ENCODE measurements around the gene PLA2G4A. TPM values are rescaled to one million over a fixed set of nuclear protein-coding genes. Genes with fewer than 3 reads are reported as not detected.

The PLA2G4A gene
- polyA plus RNA-seq, 1 of the 3 experiments (the other 2 are of a cell fraction) = 0.26 TPM

DNA sequence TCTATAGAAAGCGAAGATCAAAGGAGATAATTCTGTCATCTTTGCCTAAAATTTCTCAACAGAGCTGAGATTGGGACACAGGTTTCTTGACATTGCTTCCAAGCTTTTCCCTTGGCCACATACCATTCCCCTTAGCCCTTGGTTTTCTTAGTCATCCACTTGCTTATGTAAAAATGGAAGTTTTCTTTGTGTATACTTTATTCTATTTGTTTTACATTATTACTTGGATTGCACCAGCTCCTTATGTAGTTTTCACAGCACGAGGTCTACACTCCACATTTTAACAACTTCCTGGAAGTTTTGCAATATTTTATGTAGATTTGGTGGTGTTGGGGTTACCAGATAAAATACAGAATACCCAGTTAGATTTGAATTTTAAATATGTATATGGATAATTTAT lies 129.8 kb downstream of the PLA2G4A start:
- WGBS (ENCODE audit: low lambda C conversion rate) = 34% methylated on average over 2 of the region's 2 CpGs
- H3K36me3 ChIP-seq (replicated peaks in 1 of 2; ENCODE audit: control insufficient read depth in 1 of 2, insufficient read depth in 2 of 2, low read length in 1 of 2) = no peaks in the 10 kb centered on the region
- H3K4me2 ChIP-seq = no peak overlapping the region
- no peaks in the 10 kb centered on the region for H4K20me1 ChIP-seq (ENCODE audit: insufficient read depth)
- DNase-seq = no peak
- no peak overlapping the region for H3K27ac ChIP-seq (ENCODE audit: low read depth in 2 of 2, low read length in 1 of 2)
- no peak overlapping the region for H3K9ac ChIP-seq
- TF ChIP-seq FOSL2 (IDR thresholded peaks at IDR 0.05; ENCODE audit: borderline replicate concordance, low read depth) = no peak
- TF ChIP-seq EP300 (IDR thresholded peaks at IDR 0.05; ENCODE audit: borderline replicate concordance in 1 of 2, low read depth in 1 of 2, low read length in 1 of 2) = no peak
- TF ChIP-seq SIN3A (IDR thresholded peaks at IDR 0.05; ENCODE audit: borderline replicate concordance, low read depth, low read length) = no peak
- no peaks in the 10 kb centered on the region for H3K9me2 ChIP-seq
- no peak overlapping the region for H2AFZ ChIP-seq (ENCODE audit: low read depth)
- H3K27me3 ChIP-seq (ENCODE audit: insufficient read depth) = no peaks in the 10 kb centered on the region
- peaks cover 3% of the 10 kb centered on the region for H3F3A ChIP-seq (replicated peaks; ENCODE audit: insufficient read depth)
- ChIA-PET POLR2A (no interaction called here), CTCF (no interaction called here)
- H3K4me3 ChIP-seq (ENCODE audit: low read depth in 2 of 2, low read length in 1 of 2) = no peak overlapping the region
- no peaks in the 10 kb centered on the region; a peak in 1 of 4 replicates for H3K4me1 ChIP-seq (ENCODE audit: control insufficient read depth in 1 of 2, insufficient read depth in 2 of 2, low read depth in 1 of 2, low read length in 1 of 2)
- no peaks in the 10 kb centered on the region for H3K79me2 ChIP-seq (ENCODE audit: insufficient read depth)
- no peaks in the 10 kb centered on the region for H3K9me3 ChIP-seq

DNA sequence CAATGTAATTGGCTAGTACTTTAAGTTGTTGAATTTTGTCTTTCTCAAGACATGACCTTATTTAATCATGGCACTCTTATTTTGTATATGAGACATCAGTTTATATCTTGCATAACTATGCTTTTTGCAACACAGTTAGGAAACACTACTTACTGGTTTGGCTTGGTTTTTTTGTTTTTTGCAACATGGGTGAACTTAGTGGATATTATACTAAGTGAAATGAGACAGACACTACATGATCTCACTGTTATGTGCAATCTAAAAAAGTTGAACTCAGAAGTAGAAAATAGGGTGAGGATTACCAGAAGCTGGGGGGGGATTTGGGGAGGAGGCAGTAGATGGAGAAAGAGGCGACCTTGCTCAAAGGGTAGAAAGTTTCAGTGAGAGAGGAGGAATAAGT lies 132.1 kb downstream of the PLA2G4A start:
- Histone ChIP-seq H3K27ac (ENCODE audit: low read depth in 2 of 2, low read length in 1 of 2) (no peak overlapping the region), H3K4me1 (ENCODE audit: control insufficient read depth in 1 of 2, insufficient read depth in 2 of 2, low read depth in 1 of 2, low read length in 1 of 2) (no peaks in the 10 kb centered on the region; a peak in 1 of 4 replicates), H3K36me3 (replicated peaks in 1 of 2; ENCODE audit: control insufficient read depth in 1 of 2, insufficient read depth in 2 of 2, low read length in 1 of 2) (no peaks in the 10 kb centered on the region), H3K79me2 (ENCODE audit: insufficient read depth) (no peaks in the 10 kb centered on the region), H3K4me3 (ENCODE audit: low read depth in 2 of 2, low read length in 1 of 2) (no peak overlapping the region), H3F3A (replicated peaks; ENCODE audit: insufficient read depth) (peaks cover 3% of the 10 kb centered on the region), H3K9ac (no peak overlapping the region), H3K27me3 (ENCODE audit: insufficient read depth) (no peaks in the 10 kb centered on the region), H3K9me3 (no peaks in the 10 kb centered on the region), H3K9me2 (no peaks in the 10 kb centered on the region), H4K20me1 (ENCODE audit: insufficient read depth) (no peaks in the 10 kb centered on the region), H2AFZ (ENCODE audit: low read depth) (no peak overlapping the region), H3K4me2 (no peak overlapping the region)
- ChIA-PET CTCF (interaction anchor here (0.9 kb wide), 1 partner anchor 12 kb away, joined by 3 read pairs; no protein-coding TSS in a partner anchor), POLR2A (no interaction called here)
- 72% methylated on average over 1 of the region's 1 CpG for WGBS (ENCODE audit: low lambda C conversion rate)
- TF ChIP-seq RXRA (IDR thresholded peaks at IDR 0.05; ENCODE audit: borderline replicate concordance, low read depth) (no peak), GABPA (IDR thresholded peaks at IDR 0.05; ENCODE audit: low read depth) (no peak), FOXJ3 (CRISPR knock-in tag; IDR thresholded peaks at IDR 0.05) (no peak), TAF1 (IDR thresholded peaks at IDR 0.05; ENCODE audit: borderline replicate concordance, low read depth, low read length) (no peak), EP300 (IDR thresholded peaks at IDR 0.05; ENCODE audit: borderline replicate concordance in 1 of 2, low read depth in 1 of 2, low read length in 1 of 2) (no peak), MXI1 (IDR thresholded peaks at IDR 0.05; ENCODE audit: low read depth, low read length) (no peak), FOSL2 (IDR thresholded peaks at IDR 0.05; ENCODE audit: borderline replicate concordance, low read depth) (no peak), MEF2A (IDR thresholded peaks at IDR 0.05; ENCODE audit: borderline replicate concordance, low read depth) (no peak), RAD21 (IDR thresholded peaks at IDR 0.05; ENCODE audit: low read length) (no peak), TCF12 (IDR thresholded peaks at IDR 0.05) (no peak), RCOR1 (IDR thresholded peaks at IDR 0.05; ENCODE audit: low read length) (no peak), JUND (IDR thresholded peaks at IDR 0.05) (no peak), TEAD4 (IDR thresholded peaks at IDR 0.05; ENCODE audit: borderline replicate concordance, insufficient read depth) (no peak), ELF1 (IDR thresholded peaks at IDR 0.05) (no peak), NRF1 (IDR thresholded peaks at IDR 0.05; ENCODE audit: low read depth, low read length) (no peak), YY1 (IDR thresholded peaks at IDR 0.05; ENCODE audit: low read depth) (no peak), GATA2 (CRISPR knock-in tag; IDR thresholded peaks at IDR 0.05) (no peak)
- TF ChIP-seq, protein P1, sequence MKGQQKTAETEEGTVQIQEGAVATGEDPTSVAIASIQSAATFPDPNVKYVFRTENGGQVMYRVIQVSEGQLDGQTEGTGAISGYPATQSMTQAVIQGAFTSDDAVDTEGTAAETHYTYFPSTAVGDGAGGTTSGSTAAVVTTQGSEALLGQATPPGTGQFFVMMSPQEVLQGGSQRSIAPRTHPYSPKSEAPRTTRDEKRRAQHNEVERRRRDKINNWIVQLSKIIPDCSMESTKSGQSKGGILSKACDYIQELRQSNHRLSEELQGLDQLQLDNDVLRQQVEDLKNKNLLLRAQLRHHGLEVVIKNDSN (IDR thresholded peaks at IDR 0.05; ENCODE audit: borderline replicate concordance, low read depth) = no peak
- TF ChIP-seq, protein P2, sequence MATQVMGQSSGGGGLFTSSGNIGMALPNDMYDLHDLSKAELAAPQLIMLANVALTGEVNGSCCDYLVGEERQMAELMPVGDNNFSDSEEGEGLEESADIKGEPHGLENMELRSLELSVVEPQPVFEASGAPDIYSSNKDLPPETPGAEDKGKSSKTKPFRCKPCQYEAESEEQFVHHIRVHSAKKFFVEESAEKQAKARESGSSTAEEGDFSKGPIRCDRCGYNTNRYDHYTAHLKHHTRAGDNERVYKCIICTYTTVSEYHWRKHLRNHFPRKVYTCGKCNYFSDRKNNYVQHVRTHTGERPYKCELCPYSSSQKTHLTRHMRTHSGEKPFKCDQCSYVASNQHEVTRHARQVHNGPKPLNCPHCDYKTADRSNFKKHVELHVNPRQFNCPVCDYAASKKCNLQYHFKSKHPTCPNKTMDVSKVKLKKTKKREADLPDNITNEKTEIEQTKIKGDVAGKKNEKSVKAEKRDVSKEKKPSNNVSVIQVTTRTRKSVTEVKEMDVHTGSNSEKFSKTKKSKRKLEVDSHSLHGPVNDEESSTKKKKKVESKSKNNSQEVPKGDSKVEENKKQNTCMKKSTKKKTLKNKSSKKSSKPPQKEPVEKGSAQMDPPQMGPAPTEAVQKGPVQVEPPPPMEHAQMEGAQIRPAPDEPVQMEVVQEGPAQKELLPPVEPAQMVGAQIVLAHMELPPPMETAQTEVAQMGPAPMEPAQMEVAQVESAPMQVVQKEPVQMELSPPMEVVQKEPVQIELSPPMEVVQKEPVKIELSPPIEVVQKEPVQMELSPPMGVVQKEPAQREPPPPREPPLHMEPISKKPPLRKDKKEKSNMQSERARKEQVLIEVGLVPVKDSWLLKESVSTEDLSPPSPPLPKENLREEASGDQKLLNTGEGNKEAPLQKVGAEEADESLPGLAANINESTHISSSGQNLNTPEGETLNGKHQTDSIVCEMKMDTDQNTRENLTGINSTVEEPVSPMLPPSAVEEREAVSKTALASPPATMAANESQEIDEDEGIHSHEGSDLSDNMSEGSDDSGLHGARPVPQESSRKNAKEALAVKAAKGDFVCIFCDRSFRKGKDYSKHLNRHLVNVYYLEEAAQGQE (IDR thresholded peaks at IDR 0.05; ENCODE audit: low read depth, low read length) = no peak
- TF ChIP-seq, protein P3, sequence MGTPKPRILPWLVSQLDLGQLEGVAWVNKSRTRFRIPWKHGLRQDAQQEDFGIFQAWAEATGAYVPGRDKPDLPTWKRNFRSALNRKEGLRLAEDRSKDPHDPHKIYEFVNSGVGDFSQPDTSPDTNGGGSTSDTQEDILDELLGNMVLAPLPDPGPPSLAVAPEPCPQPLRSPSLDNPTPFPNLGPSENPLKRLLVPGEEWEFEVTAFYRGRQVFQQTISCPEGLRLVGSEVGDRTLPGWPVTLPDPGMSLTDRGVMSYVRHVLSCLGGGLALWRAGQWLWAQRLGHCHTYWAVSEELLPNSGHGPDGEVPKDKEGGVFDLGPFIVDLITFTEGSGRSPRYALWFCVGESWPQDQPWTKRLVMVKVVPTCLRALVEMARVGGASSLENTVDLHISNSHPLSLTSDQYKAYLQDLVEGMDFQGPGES (IDR thresholded peaks at IDR 0.05; ENCODE audit: low read depth, low read length) = no peak
- DNase-seq = no peak
